ENCODE measurements around the gene KCNMB4. TPM values are rescaled to one million over a fixed set of nuclear protein-coding genes. Genes with fewer than 3 reads are reported as not detected.

Gene KCNMB4
- 0.16 to 0.45 TPM (median 0.30 TPM) in 5 replicates for total RNA-seq (2022; extraction: Qiagen RNA extraction)

GRCh38 chr12:70365648-70366518, at the start of gene KCNMB4:
Gene KCNMB4, plus strand, starts transcription at chr12:70366290. Its CDS starts 445 bp downstream, at chr12:70366735.

Other genes starting within 250 kb of the KCNMB4 start
- gene CNOT2, start 122.9 kb upstream of the KCNMB4 start, total RNA-seq (2022; extraction: Qiagen RNA extraction), result 26.9 to 54.9 TPM (median 32.5 TPM) in 5 replicates